AG09309 (cell line): ENCODE data around the gene CPA2.

Experiments
- DNase-seq: peaks from one replicate; pipeline ENCODE4 v3.0.0-alpha.2; 2010; ENCODE audit warnings: low read depth
- H3K4me3 ChIP-seq: 2 replicates; pipeline ENCODE4 v1.5.1; 2011; ENCODE audit warnings: mild to moderate bottlenecking, low read depth, low read length, moderate library complexity; ENCODE audit not compliant: control insufficient read depth
- TF ChIP-seq, protein P1 (sequence below): IDR thresholded peaks from 2 replicates; pipeline ENCODE4 v1.5.1; 2011; ENCODE audit warnings: mild to moderate bottlenecking, low read depth, low read length, inconsistent platforms; ENCODE audit not compliant: insufficient read depth, control insufficient read depth; ENCODE audit errors: missing control alignments

CPA2 gene

DNA sequence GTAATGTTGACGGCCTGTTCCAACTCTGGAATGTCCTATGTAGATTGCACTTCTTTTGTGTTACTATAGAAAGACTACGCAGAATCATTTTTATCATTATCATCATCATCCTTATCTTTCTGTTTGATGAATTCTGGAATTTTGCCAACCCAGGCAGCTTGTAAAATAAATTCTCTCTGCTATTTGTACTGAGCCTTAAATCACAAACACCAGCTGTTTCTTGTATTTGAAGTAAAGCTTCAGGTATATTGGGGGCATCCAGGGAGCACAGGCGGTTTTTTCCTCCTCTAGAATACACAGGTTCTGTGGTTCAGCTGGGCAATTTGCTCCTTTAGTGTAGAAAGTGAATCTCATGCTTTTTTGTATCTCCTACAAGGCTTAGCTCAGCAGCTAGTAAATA, 63.0 kb downstream of the CPA2 start:
- no peak for DNase-seq
- TF ChIP-seq, protein P1, sequence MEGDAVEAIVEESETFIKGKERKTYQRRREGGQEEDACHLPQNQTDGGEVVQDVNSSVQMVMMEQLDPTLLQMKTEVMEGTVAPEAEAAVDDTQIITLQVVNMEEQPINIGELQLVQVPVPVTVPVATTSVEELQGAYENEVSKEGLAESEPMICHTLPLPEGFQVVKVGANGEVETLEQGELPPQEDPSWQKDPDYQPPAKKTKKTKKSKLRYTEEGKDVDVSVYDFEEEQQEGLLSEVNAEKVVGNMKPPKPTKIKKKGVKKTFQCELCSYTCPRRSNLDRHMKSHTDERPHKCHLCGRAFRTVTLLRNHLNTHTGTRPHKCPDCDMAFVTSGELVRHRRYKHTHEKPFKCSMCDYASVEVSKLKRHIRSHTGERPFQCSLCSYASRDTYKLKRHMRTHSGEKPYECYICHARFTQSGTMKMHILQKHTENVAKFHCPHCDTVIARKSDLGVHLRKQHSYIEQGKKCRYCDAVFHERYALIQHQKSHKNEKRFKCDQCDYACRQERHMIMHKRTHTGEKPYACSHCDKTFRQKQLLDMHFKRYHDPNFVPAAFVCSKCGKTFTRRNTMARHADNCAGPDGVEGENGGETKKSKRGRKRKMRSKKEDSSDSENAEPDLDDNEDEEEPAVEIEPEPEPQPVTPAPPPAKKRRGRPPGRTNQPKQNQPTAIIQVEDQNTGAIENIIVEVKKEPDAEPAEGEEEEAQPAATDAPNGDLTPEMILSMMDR: no peak
- no peak overlapping the region for H3K4me3 ChIP-seq

DNA sequence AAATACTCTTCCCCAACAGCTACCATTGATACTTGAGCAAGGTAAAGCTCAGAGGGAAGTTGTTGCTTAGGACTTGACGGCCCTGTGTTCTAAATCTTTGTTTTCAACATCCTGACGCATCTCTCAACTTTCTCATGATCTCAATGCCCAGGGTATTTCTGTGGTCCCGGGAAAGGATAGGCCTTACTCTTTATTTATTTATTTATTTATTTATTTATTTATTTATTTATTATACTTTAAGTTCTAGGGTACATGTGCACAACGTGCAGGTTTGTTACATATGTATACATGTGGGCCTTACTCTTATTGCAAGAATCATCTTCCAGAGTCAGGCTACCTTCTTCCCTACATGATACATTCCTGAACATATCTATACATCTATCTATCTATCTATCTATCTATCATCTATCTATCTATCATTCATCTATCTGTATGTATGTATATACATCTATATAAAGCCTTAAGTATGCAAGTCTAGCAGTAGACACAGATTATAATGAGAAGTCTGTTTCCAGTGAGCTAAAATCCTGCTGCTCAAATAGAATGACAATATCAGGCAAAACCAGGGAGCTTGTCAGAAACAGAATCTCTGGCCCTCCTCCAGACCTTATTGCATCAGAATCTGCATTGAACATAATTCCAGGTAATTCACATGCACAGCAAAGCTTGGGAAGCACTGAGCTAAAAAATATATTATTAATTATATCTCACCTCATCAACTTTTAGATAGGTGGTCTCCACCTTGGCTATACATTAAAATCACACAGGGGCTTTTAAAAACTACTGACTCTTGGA, 65.8 kb downstream of the CPA2 start:
- TF ChIP-seq, protein P1: no peak
- no peak overlapping the region for H3K4me3 ChIP-seq
- no peak for DNase-seq

DNA sequence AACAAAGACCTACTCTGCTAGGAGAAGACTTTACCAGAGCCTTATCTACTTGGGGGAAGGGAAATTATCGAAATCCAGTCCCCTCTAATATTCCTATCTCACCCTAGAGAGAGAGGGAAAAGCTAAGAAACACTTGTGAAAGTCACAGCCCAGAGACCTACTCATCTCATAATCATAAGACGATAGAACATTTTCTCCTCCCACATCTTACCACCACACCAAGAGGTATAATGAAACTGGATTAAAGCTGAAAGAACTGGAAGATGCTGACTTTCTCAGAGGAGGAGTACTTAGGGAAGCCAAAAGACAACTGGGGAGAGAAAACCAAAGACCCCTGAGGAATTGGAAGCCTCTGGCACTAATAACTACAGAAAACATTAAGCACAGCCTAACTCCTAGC, 67.2 kb downstream of the CPA2 start:
- DNase-seq: no peak
- TF ChIP-seq, protein P1: no peak
- no peak overlapping the region for H3K4me3 ChIP-seq

DNA sequence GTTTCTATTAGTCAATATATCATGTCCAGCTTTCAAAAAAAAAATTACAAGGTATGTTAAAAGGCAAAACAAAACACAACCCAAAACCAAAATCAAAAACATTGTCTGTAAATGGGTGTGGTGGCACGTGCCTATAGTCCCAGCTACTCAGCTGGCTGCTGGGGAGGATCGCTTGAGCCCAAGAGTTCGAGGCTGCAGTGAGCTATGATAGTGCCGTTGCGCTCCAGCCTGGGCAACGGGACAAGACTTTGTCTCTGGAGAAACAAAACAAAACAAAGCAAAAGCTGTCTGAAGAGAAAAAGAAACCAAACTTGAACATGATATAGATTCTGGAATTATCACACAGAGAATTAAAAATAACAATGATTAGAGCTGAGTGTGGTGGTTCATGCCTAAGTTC, 67.6 kb downstream of the CPA2 start:
- no peak for DNase-seq
- H3K4me3 ChIP-seq: no peak overlapping the region
- TF ChIP-seq, protein P1: no peak

DNA sequence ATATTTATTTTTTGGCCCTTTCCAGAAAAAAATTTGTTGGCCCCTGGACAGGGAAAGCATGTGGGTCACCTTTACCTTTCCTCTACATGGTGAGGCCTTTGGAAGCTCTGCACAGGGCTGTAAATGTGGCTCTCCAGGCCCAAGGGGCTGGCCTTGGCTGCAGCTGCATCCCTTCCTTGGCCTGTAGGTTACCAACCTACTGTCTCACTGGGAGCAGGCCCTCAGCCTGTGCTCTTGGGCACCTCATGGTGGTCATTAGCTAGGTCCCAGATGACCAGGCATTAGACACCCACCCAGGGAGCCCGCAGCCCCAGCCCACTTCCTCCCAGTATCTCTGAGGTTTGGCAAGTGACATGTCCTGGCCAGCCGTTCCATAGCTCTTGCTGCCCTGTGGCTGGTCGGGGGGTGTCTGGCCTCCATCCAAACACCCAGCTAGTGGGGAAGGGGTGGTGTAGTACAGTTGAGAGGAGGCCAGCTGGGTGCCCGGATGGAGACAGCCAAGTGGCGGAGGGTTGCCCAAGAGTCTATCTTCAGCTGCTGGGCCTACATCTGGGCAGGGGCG, 70.8 kb downstream of the CPA2 start:
- H3K4me3 ChIP-seq: no peak overlapping the region
- DNase-seq: no peak
- TF ChIP-seq, protein P1: no peak

DNA sequence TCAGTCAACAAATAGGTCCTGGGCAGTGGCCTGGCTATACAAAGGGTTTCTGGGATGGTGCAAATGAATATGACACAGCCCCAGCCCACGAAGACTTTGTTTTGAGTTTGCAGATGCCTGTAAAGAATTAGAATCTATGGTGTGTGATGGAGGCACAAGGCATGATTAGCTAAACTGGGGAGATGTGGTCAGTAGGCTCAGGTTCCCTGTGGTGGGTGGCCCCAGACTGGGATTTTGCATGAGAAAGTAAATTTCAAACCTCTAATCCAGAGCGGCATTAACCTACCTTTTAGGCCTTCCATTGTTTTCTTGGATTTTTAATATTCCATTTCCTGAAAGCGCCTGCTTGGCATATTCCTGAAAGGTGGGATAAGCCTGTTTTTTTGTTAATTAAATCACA, 71.6 kb downstream of the CPA2 start:
- TF ChIP-seq, protein P1: no peak
- DNase-seq: no peak
- no peak overlapping the region for H3K4me3 ChIP-seq
